ENCODE results near the gene ANTKMT. TPM values are rescaled to one million over a fixed set of nuclear protein-coding genes. Genes with fewer than 3 reads are reported as not detected.

The ANTKMT gene
- total RNA-seq, result 30.3 and 33.7 TPM in 2 replicates

GRCh38 chr16:720990-721764, at the start of gene ANTKMT:
TSS of gene ANTKMT (plus strand) at chr16:721146. CDS start at chr16:721275, 129 bp downstream.

GRCh38 chr16:674968-675883, 45.7 kb upstream of the ANTKMT start, which contains the start of gene RHBDL1:
TSS of gene RHBDL1 (plus strand) at chr16:675671. CDS start at chr16:675791, 120 bp downstream.

GRCh38 chr16:679814-680624, 40.9 kb upstream of the ANTKMT start, which contains the start of gene STUB1:
TSS of gene STUB1 (plus strand) at chr16:680410. CDS start at chr16:680526, 116 bp downstream.

GRCh38 chr16:684071-684794, 36.7 kb upstream of the ANTKMT start, which contains the start of gene JMJD8:
TSS of gene JMJD8 (minus strand) at chr16:684334. CDS start at chr16:684319, 15 bp downstream.

GRCh38 chr16:705431-706188, 15.3 kb upstream of the ANTKMT start, which contains the start of gene FBXL16:
TSS of gene FBXL16 (minus strand) at chr16:705801. CDS start at chr16:697405, 8,396 bp downstream.

GRCh38 chr16:714558-715476, 6.1 kb upstream of the ANTKMT start, which contains the start of gene METRN:
TSS of gene METRN (plus strand) at chr16:715118. CDS start at chr16:715290, 172 bp downstream.

GRCh38 chr16:726438-727290, 5.7 kb downstream of the ANTKMT start, which contains the start of the genes CCDC78 and HAGHL:
TSS of gene CCDC78 (minus strand) at chr16:726443. CDS start at chr16:726367, 76 bp downstream.
TSS of gene HAGHL (plus strand) at chr16:727106. CDS start at chr16:727510, 404 bp downstream.

GRCh38 chr16:740764-741505, 20.0 kb downstream of the ANTKMT start, which contains the start of gene CIAO3:
TSS of gene CIAO3 (minus strand) at chr16:740997. CDS start at chr16:740985, 12 bp downstream.

GRCh38 chr16:760545-761343, 39.8 kb downstream of the ANTKMT start, which contains the start of gene MSLN:
TSS of gene MSLN (plus strand) at chr16:760734. CDS start at chr16:762681, 1,947 bp downstream.

Other genes with a start within 250 kb of the ANTKMT start
- gene CAPN15, start 193.4 kb upstream of the ANTKMT start, total RNA-seq, result 32.6 and 39.8 TPM in 2 replicates
- not detected in 2 replicates for gene PRR35, start 160.8 kb upstream of the ANTKMT start, total RNA-seq
- 0.50 and 0.59 TPM in 2 replicates for gene NHLRC4, start 154.1 kb upstream of the ANTKMT start, total RNA-seq
- gene PIGQ, start 151.2 kb upstream of the ANTKMT start, total RNA-seq, result 29.1 and 37.9 TPM in 2 replicates
- 18.1 and 22.2 TPM in 2 replicates for gene RAB40C, start 131.1 kb upstream of the ANTKMT start, total RNA-seq
- gene WFIKKN1, start 90.2 kb upstream of the ANTKMT start, total RNA-seq, result 0.30 and 0.50 TPM in 2 replicates
- 209 and 228 TPM in 2 replicates for gene METTL26, start 84.8 kb upstream of the ANTKMT start, total RNA-seq
- gene MCRIP2, start 79.3 kb upstream of the ANTKMT start, total RNA-seq, result 21.4 and 23.2 TPM in 2 replicates
- 13.3 and 14.9 TPM in 2 replicates for gene WDR90, start 71.8 kb upstream of the ANTKMT start, total RNA-seq
- 56.0 and 63.4 TPM in 2 replicates for gene RHOT2, start 53.0 kb upstream of the ANTKMT start, total RNA-seq
- 0.50 and 1.5 TPM in 2 replicates for gene RHBDL1, start 45.5 kb upstream of the ANTKMT start, total RNA-seq
- 213 and 221 TPM in 2 replicates for gene STUB1, start 40.7 kb upstream of the ANTKMT start, total RNA-seq
- 58.3 and 69.4 TPM in 2 replicates for gene JMJD8, start 36.8 kb upstream of the ANTKMT start, total RNA-seq
- gene WDR24, start 30.7 kb upstream of the ANTKMT start, total RNA-seq, result 12.3 and 13.2 TPM in 2 replicates
- 0.17 and 0.45 TPM in 2 replicates for gene FBXL16, start 15.3 kb upstream of the ANTKMT start, total RNA-seq
- 49.1 and 68.7 TPM in 2 replicates for gene METRN, start 6.0 kb upstream of the ANTKMT start, total RNA-seq
- 0.67 and 1.5 TPM in 2 replicates for gene CCDC78, start 5.3 kb downstream of the ANTKMT start, total RNA-seq
- 13.1 and 14.0 TPM in 2 replicates for gene HAGHL, start 6.0 kb downstream of the ANTKMT start, total RNA-seq
- gene CIAO3, start 19.9 kb downstream of the ANTKMT start, total RNA-seq, result 22.0 and 26.4 TPM in 2 replicates
- under 0.01 TPM in 1 of 2 replicates, not detected in the other for gene MSLN, start 39.6 kb downstream of the ANTKMT start, total RNA-seq
- gene RPUSD1, start 67.2 kb downstream of the ANTKMT start, total RNA-seq, result 29.1 and 36.0 TPM in 2 replicates
- gene CHTF18, start 67.5 kb downstream of the ANTKMT start, total RNA-seq, result 29.8 and 32.7 TPM in 2 replicates
- not detected in 2 replicates for gene GNG13, start 79.6 kb downstream of the ANTKMT start, total RNA-seq
- gene LMF1, start 249.8 kb downstream of the ANTKMT start, total RNA-seq, result 15.1 and 16.4 TPM in 2 replicates

All from bronchus fibroblast of lung (primary cell).